AG08395 (cell line): ENCODE results near the gene EPHA8.

Experiments used
- DNase-seq: peaks from one replicate; pipeline ENCODE4 v3.0.0; 2012; ENCODE audit warnings: mixed read lengths, low spot score

Gene EPHA8

DNA sequence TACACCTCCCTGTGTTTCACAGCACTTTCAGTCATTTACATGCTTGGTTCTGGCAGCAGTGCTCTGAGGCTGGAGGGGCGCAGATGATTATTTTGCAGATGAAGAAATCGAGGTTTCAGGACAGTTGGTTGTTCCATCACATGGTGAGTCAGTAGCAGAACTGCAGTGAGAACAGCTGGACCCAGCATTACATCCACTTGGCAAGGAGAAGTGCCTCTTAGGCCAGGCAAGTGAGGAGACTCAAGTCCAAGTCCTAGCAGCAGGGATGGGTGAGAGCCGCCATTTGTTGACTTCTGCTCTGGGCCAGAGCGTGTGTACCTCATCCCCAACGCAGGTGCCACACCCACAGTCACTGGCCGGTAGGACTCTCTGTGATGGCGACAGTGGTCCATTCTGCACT lies 26.8 kb upstream of the EPHA8 start:
- DNase-seq, result no peak

DNA sequence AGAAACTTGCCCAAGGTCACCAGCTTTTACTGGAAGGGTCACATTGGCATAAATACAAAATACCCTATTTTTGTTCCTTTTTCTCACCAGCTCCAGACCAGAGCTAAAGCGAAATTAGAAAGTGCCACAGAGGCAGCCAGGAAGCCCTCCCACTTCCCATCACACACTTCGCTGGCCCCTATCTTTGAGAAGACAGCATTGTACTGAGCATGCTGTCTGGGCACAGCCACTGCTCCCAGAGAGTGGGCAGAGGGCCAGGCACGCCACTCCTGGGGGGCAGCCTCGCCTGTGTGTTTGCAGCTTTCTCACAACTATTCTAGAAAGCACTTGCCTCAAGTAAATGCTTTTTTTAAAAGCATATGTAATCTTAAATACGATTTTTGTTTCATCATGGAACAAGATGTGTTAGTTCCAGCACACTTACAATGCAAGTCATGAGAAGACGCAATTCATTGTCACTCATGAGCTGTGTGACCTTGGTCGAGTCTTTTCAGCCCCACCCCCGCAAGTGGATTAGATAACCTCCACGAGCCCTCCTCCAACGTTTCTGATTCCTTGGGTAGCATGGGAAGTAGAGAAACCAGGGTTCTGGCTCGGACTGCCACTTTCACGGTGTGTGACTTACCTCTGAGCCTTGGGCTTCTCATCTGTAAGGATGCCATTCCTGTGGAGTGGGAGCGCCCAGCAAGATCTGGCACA lies 25.7 kb upstream of the EPHA8 start:
- no peak for DNase-seq

DNA sequence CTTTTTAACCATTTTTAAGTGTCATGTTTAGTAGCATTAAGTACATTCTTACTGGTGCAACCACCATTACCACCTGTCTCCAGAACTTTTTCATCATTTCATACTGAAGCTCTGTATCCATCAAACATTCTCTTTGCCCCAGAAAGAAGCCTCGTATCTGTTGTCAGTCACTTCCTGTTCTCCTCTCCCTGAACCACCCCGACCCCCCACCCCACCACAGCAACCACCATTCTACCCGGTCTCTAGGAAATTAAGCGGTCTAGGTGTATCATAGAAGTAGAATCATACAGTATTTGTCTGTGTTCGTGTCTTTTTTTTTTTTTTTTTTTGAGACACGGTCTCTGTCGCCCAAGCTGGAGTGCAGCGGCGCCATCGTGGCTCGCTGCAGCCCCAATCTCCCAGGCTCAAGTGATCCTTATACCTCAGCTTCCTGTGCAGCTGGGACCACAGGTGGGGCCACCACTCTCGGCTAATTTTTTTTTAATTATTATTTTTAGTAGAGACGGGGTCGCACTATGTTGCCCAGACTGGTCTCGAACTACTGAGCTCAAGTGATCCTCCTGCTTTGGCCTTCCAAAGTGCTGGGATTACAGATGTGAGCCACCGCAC lies 23.7 kb upstream of the EPHA8 start:
- no peak for DNase-seq

DNA sequence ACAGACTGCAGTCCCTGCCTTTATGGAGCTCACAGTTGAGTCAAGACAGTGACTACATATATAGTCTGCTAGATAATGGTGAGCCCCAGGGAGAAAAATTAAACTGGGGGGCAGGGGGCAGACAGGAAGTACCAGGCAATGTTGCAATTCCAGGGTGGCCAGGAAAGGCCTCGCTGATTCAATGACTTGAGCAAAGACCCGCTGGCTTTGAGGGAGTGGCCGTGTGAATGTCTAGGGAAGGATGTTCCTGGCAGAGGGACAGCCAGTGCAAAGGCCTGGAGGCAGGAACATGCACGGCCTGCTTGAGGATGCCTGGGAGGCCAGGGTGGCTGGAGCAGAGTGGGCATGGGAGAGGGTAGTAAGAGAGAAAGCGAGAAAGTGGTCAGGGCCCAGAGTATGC lies 23.0 kb upstream of the EPHA8 start:
- no peak for DNase-seq

DNA sequence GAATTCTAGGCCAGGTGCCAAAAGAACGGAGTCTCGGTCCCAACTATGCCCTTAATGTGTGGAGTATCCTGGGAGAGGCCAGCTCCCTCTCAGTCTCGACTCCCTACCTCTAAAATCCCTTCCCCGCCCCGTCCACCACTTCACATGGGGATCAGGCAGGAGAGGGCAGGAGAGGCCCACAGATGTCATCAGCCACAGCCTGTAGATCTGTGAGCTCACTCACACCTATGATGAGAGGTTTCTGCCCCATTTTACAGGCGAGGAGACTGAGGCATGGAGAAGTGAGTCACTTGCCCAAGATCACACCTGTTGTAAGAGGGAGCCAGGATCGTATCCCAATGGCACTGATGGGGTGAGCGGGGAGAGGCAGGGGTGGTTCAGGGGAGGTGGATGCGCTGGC lies 20.4 kb upstream of the EPHA8 start:
- no peak for DNase-seq

DNA sequence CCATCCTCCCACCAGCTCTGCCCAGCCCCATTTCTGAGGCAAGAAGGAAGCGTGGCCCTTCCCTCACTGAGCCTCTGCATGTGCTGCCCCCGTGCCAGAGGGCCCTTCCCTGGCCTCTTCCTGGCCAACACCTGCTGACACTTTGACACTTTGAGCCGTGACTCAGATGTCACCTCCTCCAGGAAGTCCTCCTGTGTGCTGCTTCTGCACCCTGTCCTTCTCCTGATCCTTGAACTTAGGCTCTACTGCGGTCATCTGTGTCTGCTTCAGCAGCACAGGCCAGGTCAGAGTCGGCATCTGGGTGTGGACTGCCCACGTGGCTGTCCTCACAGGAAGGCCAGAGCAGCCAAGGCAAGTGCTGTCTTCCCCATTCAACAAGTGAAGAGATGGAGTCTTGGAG lies 19.6 kb upstream of the EPHA8 start:
- DNase-seq, result no peak

DNA sequence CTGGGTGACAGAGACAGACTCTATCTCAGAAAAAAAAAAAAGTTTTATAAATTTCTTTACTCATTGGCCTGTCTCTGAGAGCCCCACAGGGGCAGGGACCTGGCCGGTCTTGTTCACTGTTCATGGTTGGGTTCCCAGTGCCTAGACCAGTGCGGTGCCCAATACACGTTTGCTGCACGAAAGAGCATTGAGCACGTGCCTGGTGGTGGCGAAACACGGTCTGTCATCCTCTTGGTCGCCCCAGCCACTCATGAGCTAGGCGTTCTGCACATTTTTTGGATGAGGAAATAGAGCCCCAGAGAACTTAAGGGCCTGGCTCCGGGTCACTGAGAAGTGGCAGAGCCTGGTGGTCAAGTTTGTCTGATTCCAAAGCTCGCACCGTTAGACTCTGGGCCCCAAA lies 18.7 kb upstream of the EPHA8 start:
- no peak for DNase-seq

DNA sequence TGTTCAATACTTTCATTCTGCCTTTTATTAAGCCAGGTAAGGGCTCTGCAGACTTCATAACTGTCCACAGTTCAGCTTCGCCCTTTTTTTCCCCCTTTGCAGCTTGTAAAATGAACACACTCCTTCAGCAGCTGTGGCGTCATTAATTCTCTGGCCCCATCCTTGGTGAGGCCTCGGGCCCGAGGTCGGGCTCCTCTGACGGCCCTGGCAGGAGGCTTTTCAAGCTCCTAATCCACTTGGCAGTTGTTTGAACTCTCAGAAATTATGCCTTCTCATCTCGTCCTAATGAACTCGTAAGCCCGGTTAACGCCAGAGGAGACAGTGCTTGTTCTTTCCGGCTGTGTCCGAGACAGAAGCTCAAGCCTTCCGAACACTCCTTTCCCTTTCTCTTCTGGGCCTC lies 18.1 kb upstream of the EPHA8 start:
- DNase-seq, result no peak

DNA sequence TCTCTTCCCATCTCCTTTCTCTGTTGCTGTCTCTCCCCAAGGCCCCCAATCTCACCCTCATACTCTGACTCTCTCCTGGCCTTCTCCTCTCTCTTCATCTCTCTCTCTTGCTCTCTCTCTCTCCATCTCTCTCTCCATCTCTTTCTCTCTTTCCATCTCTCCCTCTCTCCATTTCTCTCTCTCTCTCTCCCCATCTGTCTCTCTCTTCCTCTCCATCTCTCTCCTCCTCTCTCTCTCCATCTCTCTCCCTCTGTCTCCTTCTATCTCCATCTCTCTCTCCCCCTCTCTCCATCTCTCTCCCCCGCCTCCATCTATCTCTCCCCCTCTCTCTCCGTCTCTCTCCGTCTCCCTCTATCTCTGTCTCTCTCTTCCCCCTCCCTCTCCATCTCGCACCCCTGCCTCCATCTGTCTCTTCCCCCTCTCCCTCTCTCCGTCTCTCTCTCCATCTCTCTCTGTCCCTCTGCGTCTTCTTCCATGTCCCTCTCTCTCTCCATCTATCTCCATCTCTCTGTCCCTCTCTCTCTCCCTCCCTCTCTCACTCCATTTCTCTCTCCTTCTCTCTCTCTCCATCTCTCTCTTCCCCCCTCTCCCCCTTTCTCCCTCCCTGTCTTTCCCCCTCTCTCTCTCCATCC lies 16.0 kb upstream of the EPHA8 start:
- DNase-seq, result no peak

DNA sequence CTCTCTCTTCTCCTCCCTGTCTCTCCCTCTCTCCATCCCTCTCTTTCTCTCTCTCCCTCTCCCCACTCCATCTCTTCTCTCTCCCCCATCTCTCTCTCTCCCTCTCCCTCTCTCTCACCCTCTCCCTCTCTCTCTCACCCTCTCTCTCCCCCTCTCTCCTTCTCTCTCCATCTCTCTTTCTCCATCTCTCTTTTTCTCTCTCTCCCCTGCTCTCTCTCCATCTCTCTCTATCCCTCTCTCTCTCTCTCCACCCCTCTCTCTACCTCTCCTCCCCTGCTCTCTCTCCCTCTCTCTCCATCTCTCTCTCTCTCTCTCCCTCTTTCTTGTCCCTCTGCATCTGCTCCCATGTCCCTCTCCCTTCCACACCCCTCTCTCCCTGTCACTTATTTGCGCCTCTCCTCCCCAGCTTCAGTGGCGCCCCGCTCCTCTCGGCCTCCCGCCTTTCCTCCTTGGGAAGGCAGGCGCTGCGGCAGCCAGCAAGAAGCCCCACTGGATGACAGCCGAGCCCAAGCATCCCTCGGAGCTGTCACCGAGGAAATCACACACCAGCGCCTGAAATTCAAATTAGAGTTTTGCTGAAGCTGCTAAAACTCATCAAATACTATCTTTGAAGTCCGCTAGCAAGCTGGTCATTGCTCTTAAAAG lies 15.3 kb upstream of the EPHA8 start:
- no peak for DNase-seq

DNA sequence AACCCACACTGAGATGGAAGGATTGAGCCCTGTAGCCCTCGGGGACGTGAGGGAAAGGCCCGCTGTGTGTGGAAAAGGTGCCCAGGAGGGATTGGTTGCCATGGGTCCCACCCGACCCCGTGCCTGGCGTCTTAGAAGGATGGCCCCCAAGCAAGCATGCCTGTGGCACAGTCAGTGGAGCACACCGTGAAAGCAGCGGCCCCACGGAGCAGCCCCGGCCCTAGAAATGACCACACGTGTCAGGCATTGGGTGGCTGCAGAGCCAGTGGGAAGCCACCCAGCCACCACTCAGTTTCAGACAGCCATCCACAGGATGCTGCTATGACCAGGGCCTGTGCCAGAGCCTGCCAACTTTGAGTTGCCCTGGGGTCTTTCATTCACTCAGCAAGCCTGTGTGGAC lies 13.3 kb upstream of the EPHA8 start:
- DNase-seq, result no peak

DNA sequence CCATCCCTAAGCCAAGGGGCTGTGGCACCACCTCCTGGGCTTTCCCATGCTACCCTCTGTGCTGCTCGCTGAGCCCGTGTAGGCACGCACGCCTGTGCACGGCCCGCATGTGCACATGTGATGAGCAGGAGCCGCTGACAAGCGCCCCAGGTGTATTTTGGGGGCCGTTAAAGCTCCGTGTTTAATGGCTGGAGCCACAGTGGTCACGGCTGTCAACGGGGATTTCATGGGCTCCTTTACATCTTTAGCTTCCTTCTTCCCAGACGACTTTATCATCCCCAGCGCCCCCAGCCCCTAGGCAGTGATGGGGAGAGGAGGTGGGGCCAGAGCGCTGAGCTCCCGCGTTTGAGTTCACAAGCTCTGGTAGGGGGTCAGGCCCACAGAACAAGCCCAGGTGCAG lies 11.7 kb upstream of the EPHA8 start:
- DNase-seq, result no peak

DNA sequence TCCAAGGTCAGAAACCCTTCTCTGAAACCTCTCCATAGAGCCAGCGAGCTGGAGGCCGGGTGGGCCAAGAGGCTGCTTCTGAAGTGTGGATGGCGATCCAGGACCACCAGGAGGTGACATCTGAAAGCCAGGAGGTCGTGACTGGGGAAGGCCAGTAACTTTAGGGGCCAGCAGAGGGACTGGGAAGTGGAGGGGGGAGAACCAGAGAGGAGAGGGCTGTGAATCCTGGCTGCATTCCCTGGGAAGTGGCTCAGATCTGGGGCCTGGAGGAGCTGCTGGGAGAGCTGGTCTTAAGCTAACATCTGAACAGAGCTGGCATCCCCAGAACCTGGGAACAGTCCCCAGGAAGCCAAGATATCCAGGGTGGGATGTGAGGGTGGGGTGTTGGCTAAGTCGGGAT lies 11.3 kb upstream of the EPHA8 start:
- no peak for DNase-seq

DNA sequence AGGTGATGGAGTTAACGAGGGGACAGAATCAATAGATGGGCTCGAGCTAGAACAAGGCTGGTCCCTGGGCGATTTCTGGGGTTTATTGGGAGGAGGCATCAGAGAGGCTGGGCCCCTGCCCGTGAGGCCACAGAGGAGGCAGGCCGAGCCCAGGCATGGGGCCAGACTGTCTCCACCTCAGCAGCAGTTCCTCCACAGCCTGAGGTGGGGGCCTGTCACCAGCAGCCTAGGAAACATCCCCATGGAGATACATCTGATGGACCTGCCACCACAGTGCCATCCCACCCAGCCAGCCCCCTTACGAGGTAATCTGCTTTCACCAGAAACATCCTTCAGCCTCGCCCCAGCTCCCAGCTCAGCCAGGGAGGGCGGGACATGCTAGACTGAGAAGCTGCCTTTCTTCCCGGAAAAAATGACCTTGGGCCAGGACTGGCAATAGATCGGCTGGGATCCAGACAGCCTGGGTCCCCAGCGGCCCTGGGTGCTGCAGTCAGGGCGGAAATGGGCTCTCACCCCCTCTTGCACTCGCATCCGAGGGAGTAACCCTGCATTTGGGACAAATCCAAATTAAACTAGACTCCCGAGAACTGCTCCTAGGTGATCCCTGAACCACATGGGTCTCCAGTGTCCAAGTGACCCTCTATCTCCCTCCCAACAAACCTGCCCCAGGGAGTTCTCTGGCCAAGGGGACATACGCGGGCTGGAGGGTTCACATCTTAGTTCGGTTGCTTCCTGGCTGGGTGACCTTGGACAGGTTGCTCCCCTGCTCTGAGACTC lies 10.0 kb upstream of the EPHA8 start:
- DNase-seq, result no peak

DNA sequence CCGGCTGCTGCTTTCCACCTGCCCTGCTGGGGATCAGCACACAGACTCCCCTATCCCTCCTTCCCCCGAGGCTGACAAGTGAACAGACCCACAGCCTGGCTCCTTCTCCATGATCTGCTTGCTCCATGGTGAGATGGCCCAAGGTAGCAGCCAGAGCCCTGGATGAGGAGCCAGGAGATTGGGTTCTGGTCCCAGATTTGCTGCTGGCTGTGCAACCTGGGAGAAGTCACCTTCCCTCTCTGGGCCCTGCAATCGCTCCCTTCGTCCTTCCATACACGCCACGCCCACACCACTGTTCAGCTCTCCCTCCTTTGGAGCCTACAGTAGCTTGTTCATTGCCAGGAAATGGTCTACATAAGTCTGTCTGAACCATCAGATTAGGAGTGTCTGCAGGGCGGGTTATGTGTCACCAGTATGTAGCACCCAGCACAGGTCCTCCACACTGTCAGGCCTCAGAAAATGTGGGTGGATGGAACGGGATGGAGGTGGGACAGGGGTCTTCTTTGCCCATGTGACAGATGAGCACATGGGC lies 9.2 kb upstream of the EPHA8 start:
- DNase-seq, result no peak

DNA sequence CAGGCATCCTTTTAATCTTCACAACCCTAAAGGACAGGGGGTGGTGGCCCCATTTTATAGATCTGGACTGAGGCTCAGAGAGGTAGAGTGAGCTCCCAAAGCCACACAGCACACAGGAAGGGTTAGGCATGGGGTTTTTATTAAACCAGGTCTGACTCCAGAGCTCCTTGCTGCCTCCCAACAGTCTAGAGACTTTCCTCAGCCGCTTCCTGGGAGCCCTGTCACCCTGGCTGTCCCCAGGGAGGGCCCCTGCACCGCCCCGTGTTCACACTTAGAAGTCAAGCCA lies 8.0 kb upstream of the EPHA8 start:
- DNase-seq, result no peak

DNA sequence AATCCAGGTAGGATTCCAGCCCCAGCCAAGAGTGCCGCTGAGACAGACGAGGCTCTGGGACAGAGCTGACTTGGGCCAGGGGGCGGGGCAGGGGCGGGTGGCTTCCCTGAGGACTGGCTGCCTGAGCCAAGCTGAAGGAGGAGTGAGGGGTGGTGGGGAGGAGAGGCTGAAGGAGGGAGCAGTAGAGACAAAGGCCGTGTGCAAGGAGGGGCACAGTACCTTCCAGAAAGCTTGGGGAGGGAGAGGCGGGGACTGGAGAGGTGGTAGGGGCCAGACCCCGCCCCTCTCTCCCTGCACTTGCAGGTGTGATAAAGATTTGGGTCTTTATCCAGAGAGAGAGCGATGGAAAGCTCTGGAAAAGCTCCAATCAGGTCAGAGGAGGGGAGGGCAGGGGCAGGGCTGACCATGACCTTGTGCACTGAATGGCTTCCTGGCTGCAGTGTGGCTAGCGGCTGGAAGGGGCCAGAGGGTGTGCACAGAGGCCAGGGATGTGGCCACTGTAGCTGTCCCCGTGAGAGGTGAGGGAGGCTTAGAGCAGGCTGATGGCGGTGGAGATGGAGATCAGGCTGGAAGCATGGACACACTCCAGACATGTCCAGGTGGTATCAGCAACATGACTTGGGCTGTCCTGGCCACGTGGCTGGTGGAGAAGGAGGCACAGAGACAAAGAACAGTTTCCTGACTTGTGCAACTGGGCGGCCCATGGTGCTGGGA lies 6.7 kb upstream of the EPHA8 start:
- DNase-seq, result no peak

DNA sequence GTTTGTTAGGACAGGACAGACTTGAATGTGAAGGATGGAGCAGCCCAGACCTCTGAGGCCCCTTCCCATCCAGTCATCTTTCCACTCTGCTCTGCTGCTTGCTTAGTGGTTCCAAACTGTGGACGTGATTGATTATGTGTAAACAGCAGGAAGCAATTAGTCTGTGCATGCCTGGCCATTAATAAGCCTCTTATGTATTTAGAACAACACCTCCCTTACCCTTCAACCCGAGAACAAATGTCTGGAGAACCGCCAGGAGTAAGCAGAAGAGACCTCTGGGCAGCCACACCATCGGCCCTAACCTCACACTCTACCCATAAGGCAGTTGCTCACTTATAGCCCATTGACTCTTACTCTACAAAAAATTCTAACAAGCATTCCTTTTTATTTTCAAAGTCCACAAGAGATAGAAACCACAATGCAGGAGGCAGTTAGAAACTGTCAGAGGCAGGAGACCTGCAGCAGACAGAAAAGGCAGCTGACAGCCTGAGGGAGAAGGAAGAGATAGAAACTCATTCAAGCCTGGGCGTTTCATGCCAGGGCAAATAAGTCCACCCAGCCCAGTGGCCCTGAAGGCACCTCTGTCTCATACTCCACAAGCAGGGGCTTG lies 5.8 kb upstream of the EPHA8 start:
- no peak for DNase-seq

DNA sequence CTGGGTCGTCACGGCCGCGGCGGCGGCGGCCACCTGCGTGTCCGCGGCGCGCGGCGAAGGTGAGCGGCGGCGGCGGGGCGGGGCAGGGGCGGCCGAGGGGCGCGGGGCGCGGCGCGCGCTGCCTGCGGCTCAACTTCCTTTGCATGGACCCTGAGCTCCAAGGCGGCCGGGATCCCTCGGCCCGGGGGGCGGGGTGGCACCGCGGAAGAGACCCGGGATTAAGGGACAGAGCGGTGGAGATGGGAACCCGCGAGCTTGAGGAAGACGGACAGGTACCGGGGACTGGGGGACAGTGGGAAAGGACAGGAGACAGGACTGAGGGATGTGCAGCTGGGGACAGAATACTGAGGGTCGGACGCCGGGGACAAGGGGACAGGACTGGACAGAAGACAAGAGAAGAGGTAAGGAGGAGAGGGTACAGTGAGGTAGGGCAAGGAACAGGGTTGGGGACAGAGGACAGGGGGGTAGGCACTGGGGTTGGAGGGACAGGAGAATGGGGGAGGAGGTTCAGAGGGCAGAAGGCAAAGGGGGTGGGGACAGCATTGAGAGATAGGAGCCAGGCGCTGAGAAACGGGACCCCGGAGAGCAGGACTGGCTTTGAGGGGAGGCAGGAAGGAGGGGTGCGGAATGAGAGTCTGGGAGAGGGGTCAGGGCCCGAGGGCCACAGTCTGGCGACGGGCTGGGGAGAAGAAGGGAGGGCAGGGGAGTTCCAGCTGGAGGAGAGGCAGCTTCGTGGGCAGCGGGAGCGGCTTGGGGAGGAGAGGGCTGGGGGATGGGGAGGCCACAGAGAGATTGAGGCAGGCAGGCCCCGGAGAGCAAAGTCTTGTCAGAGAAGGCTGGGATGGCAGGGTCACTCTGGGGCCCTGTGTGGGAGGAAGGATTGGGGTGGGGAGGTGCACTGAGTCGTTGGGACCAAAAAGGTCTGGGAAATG lies 648 bp downstream of the EPHA8 start:
- no peak for DNase-seq

DNA sequence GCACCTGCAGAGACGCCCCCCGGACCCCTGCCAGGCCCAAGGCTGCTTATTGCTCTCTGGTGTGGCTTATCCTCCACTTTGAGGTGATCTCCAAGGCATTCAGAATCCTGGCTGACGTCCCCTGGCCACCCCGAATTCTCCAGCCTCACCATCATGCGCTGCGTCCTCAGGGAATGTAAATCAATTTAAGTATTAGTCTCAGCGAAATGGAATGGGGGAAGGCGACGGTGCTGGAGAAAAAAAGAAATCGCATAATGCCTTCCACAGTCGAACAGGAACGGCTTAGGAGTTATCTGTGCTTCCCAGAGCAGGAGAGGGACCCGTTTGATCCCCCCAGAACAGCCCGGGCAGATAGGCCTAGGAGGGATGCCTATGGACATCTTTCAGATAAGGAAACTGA lies 2.9 kb downstream of the EPHA8 start:
- no peak for DNase-seq
